ENCODE measurements around the gene SLC6A9. TPM values are rescaled to one million over a fixed set of nuclear protein-coding genes. Genes with fewer than 3 reads are reported as not detected.

The SLC6A9 gene
- total RNA-seq, 1 experiment from 2014 or later, result 30.1 TPM

DNA sequence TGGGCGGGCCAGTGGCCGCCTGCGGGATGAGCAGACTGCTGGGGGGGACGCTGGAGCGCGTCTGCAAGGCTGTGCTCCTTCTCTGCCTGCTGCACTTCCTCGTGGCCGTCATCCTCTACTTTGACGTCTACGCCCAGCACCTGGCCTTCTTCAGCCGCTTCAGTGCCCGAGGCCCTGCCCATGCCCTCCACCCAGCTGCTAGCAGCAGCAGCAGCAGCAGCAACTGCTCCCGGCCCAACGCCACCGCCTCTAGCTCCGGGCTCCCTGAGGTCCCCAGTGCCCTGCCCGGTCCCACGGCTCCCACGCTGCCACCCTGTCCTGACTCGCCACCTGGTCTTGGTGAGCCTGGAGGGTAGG, 50.1 kb downstream of the SLC6A9 start:
- H3K9ac ChIP-seq (ENCODE audit: extremely low read depth, insufficient read length, low read length), result no peak overlapping the region
- H3K56ac ChIP-seq (ENCODE audit: insufficient read length, low read depth, low read length), result no peak overlapping the region
- TF ChIP-seq, protein P1, sequence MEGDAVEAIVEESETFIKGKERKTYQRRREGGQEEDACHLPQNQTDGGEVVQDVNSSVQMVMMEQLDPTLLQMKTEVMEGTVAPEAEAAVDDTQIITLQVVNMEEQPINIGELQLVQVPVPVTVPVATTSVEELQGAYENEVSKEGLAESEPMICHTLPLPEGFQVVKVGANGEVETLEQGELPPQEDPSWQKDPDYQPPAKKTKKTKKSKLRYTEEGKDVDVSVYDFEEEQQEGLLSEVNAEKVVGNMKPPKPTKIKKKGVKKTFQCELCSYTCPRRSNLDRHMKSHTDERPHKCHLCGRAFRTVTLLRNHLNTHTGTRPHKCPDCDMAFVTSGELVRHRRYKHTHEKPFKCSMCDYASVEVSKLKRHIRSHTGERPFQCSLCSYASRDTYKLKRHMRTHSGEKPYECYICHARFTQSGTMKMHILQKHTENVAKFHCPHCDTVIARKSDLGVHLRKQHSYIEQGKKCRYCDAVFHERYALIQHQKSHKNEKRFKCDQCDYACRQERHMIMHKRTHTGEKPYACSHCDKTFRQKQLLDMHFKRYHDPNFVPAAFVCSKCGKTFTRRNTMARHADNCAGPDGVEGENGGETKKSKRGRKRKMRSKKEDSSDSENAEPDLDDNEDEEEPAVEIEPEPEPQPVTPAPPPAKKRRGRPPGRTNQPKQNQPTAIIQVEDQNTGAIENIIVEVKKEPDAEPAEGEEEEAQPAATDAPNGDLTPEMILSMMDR (conservative IDR thresholded peaks at IDR 0.05), result no peak
- H2BK12ac ChIP-seq (ENCODE audit: insufficient read length, low read depth, low read length), result no peak overlapping the region
- H2BK5ac ChIP-seq (ENCODE audit: insufficient read length, low read length), result no peak overlapping the region
- H3K79me1 ChIP-seq (ENCODE audit: insufficient read depth, low read depth, low read length, poor library complexity, severe bottlenecking), result no peaks in the 10 kb centered on the region
- no peak overlapping the region for H2BK20ac ChIP-seq (ENCODE audit: low read depth, low read length, poor library complexity, severe bottlenecking)
- H3K18ac ChIP-seq (ENCODE audit: insufficient read length, low read depth, low read length), result no peak overlapping the region
- H2AK5ac ChIP-seq (ENCODE audit: insufficient read length, low read length), result no peak overlapping the region
- no peak overlapping the region for H3T11ph ChIP-seq (ENCODE audit: low read length)
- H3K23me2 ChIP-seq (ENCODE audit: insufficient read length, low read depth, low read length, poor library complexity, severe bottlenecking), result peaks cover 10% of the 10 kb centered on the region
- Mint-ChIP-seq H3K9me3 (no peaks in the 10 kb centered on the region; a peak in 1 of 5 replicates), H3K4me1 (peaks cover 20 to 27% of the 10 kb centered on the region in 2 experiments), H3K4me3 (peak overlapping the region in 1 of 2 experiments; percentile 89; a peak in 1 of 5 replicates), H3K36me3 (ENCODE audit: insufficient read depth in 1 of 3, low read depth in 3 of 3) (peaks cover 31 to 63% (median 62%) of the 10 kb centered on the region in 3 experiments; a peak in 6 of 7 replicates), H3K27ac (no peak overlapping the region), H3K27me3 (ENCODE audit: low read depth) (no peaks in the 10 kb centered on the region)
- no peak overlapping the region for H4K91ac ChIP-seq (ENCODE audit: insufficient read length, low read depth, low read length)
- H3K9me3 ChIP-seq (ENCODE audit: control insufficient read depth, low read depth, low read length), result no peaks in the 10 kb centered on the region
- H2BK120ac ChIP-seq (ENCODE audit: low read depth, low read length, poor library complexity, severe bottlenecking), result no peak overlapping the region
- peaks cover 2% of the 10 kb centered on the region; the same call in 1 of the 2 replicates for H3K79me2 ChIP-seq (ENCODE audit: insufficient read depth, low read length)
- H3K14ac ChIP-seq (ENCODE audit: insufficient read depth, low read length), result no peak overlapping the region
- no peak overlapping the region for H2BK15ac ChIP-seq (ENCODE audit: low read depth, low read length)
- H4K20me1 ChIP-seq (ENCODE audit: control insufficient read depth, insufficient read depth, insufficient read length), result no peaks in the 10 kb centered on the region
- H3K4ac ChIP-seq (ENCODE audit: low read depth, low read length), result no peak overlapping the region
- H3K4me1 ChIP-seq (ENCODE audit: insufficient read depth, low read length), result peaks cover 3% of the 10 kb centered on the region; the same call in 1 of the 2 replicates
- no peaks in the 10 kb centered on the region for H3K27me3 ChIP-seq (ENCODE audit: insufficient read depth, low read length)
- H3K27ac ChIP-seq (ENCODE audit: insufficient read length, low read depth, low read length), result no peak overlapping the region
- no peak for DNase-seq
- H2AFZ ChIP-seq (ENCODE audit: low read length), result no peak overlapping the region
- H4K5ac ChIP-seq (ENCODE audit: insufficient read length, low read depth, low read length), result no peak overlapping the region
- WGBS (ENCODE audit: extremely low coverage, insufficient read length, low lambda C conversion rate), result no CpG with 5 or more reads among the region's 20 CpGs
- H3K23ac ChIP-seq (ENCODE audit: insufficient read length, low read depth, low read length), result no peak overlapping the region
- no peak overlapping the region for H4K8ac ChIP-seq (replicated peaks; ENCODE audit: insufficient read length, low read depth, low read length)
- no peak overlapping the region for H3K4me2 ChIP-seq (ENCODE audit: insufficient read depth, insufficient read length, low read length)

Data from H9 (cell line).